ENCODE data around the gene SVOPL.

GRCh38 chr7:138745189-138745588, 44.0 kb upstream of the SVOPL start:
- no peak for TF ChIP-seq CTCF (IDR thresholded peaks at IDR 0.05)
- TF ChIP-seq POLR2A (IDR thresholded peaks at IDR 0.05) = no peak

Measured in uterus (tissue), 2 donors.